NK-92 (cell line): ENCODE data around the gene C1orf52.
"Not testable (repeated sequence)": the region's sequence is repeated elsewhere in the genome, so short reads cannot be mapped to it uniquely, and the experiment has no call there.

Experiments used
- DNase-seq: peaks from one replicate; lab custom pipeline; 2025; ENCODE audit not compliant: unreplicated experiment; lab: John Stamatoyannopoulos, UW

The C1orf52 gene

GRCh38 chr1:85278853-85279314, 19.4 kb upstream of the C1orf52 start:
- no peak for DNase-seq

- no peak for DNase-seq
Measured at GRCh38 chr1:85277802-85278201, 18.3 kb upstream of the C1orf52 start.

DNA sequence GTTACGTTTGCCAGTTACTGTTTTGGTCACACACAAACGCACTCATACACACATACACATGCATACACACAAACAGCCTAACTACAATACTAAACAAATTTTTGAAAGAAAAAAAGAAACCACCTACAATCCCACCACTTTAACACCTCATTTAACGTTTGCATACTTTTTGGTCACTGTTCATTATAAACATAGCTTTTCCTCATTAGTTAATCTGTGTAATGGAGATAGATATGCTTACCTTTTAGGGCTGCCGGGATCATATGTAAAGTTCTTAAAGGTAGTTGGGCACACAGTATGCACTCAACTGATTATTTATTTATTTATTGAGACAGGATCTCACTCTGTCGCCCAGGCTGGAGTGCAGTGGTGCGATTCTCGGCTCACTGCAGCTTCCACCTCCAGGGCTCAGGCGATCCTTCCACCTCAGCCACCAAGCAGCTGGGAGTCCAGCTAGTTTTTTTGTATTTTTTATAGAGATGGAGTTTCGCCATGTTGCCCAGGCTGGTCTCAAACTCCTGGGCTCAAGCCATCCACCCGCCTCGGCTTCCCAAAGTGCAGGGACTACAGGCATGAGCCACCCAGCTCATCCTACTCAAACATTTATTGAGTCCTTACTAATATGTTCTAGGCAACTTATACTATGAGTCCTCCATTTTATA, 17.6 kb upstream of the C1orf52 start:
- DNase-seq = no peak

DNA sequence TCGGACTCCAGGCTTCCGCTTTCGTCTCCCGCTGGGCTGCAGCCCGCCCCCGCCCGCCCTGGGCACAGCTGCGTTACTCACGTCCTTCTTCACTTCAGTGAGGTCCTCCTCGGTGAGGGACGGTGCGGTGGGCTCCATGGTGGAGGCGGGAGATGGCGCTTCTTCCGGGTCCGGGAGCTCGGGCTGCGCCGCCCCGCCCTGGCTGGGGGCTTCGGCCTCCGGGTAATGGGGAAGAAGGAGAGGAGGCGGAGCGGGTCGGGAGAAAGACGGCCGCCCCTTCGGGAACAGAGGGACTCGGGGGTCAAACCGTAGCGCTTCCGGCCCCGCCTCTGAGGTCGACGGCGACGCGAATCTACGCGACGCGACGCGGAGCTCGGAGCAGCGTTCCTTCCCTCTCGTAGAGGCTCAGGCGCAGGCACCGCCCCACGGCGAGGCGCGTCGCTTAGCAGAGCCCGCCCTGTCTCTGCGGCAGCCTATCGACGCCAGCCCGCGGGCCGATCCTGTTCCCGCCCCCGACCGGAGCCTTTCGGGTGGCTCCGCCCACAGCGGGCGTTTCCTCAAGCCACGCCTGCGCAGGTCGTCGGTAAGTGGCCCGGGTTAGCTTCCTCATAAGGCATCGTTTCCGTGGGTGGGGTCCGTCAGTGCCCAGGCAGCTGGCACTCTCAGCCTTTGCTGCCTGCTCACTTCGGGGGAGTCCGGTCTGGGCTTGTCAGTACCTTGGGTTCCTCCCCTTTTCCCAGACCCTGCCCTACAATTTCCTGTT, 16.9 kb upstream of the C1orf52 start, which contains the start of gene BCL10:
BCL10 (minus strand) TSS at position 418 of the 763 bp plus-strand sequence; CDS start at position 138, 280 bp downstream.
- peak; percentile 84 for DNase-seq

DNA sequence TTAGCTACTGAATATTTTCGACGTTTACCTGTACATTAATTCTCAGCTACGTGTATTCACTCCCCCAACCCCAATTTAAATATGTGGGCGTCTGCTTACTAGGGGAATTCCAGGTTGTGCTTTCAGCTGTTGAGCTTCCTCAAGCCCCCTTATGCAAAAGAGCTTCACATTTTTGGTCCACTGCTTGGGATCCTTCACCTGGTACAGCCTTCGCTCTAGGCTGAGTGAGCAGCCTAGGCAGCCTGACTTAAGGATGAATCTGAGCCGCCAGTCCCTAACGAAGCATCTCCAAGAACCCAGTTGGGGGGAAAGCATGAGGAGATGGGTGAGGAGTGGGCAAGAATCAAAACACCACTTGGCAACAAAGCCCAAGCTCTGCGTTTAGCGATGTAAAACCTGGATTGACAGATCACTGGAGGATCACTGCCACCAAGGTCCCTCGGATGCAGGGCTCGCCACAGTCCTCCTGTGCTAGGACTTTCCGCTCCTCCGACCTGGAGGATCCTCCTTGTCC, 16.3 kb upstream of the C1orf52 start:
- DNase-seq = no peak

DNA sequence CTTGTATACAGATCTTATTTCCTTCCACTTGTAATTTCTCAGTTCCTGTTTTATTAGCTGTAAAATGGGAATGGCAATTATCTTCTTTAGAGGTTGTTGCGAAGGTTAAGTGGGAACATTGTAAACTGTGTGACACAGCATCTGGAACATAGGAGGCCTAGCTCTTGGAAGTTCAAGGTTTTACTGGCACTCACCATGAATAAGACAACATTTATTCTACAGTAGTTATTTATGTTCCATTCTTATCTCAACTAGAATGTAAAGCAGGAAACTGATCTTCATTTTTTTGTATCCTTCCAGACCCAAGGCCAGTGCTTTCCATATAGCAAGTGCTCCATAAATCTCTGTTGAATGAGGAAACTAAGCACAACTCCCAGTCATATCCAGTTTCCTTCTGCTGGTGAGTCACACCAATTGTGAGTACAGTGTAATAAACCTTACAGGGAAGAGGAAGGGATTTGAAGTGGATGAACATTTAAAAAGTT, 15.5 kb upstream of the C1orf52 start:
- no peak for DNase-seq

- DNase-seq = no peak
Measured at GRCh38 chr1:85273397-85273796, 13.9 kb upstream of the C1orf52 start.

DNA sequence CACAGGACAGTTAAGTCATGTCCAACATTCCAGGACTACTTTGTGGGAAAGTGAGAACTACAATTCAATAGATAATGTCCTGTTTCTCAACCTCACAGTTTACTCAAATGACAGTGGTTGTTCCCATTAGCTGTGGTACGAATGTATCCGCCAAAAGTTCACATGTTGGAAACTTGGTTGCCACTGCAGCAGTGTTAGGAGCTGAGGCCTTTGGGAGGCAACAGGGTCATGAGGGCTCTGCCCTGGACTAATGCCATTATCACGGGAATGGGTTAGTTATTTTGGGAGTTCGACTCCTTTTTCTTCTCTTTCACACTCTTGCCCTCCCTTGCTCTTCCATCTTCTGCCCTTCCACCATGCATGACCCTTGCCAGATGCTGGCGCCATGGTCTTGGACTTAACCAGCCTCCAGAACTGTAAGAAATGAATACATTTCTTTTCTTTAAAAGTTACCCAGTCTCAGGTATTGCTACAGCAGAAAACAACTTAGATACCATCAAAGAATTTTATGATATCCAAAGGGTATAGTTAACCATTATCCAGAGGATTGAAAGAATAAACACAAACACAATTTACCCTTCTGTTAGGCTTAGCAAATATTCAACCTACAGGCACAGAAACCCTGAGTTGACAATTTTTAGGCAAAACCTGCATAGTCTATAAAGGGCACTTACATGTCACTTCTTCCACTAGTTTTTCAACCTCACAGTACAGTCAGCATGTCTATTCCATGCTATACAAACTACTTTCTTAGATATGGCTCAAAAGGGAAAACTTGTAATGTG, 9.5 kb upstream of the C1orf52 start:
- no peak for DNase-seq

- DNase-seq = no peak
Measured at GRCh38 chr1:85267313-85267712, 7.9 kb upstream of the C1orf52 start.

DNA sequence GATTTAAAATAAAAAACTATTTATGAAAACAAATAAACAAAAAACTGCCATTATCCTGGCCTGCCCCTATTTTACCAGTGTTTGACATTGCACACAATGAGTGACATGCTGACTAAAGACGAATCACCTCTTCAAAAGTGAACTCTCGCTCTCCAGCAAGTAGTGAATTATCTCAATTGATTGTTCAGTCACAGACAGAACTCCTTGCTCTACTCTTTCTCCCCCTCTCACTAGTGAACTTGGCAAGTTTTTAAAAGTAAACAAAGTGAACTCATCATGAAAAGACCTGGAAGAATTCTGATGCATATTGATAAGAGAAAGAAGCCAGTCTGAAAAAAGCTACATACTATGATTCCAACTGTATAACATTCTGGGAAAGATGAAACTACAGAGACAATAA, 4.7 kb upstream of the C1orf52 start:
- DNase-seq = no peak

DNA sequence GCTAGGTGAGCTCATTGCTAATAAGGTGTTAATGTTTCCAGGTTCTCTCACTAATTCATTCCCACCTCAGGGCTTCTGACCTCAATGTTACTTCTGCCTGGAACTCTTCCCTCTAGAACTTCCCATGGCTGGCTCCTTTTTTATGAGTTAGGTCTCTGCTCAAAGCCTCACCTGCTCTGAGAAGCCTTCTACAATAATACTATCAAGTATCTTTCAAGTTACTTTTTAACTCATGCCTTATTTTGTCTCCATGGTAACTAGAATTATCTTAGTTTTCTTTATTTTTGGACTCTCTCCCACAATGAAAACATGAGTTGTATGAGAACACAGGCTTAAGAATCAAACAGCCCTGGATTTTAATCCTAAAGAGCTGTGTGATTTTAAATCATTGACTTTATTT, 3.5 kb upstream of the C1orf52 start:
- no peak for DNase-seq

- no peak for DNase-seq
Measured at GRCh38 chr1:85259912-85260274, 431 bp upstream of the C1orf52 start.

- no peak for DNase-seq
Measured at GRCh38 chr1:85258536-85259117, 835 bp downstream of the C1orf52 start.

DNA sequence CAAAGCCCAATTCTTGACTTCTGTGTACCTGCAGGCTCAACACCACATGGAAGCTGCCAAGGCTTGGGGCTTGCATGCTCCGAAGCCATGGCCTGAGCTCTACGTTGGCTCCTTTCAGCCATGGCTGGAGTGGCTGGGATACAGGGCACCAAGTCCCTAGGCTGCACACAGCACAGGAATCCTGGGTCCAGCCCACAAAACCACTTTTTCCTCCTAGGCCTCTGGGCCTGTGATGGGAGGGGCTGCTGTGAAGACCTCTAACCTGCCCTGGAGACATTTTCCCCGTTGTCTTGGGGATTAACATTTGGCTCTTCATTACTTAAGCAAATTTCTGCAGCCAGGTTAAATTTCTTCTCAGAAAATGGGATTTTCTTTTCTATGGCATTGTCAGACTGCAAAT, 10.4 kb downstream of the C1orf52 start:
- DNase-seq = not testable (repeated sequence)

DNA sequence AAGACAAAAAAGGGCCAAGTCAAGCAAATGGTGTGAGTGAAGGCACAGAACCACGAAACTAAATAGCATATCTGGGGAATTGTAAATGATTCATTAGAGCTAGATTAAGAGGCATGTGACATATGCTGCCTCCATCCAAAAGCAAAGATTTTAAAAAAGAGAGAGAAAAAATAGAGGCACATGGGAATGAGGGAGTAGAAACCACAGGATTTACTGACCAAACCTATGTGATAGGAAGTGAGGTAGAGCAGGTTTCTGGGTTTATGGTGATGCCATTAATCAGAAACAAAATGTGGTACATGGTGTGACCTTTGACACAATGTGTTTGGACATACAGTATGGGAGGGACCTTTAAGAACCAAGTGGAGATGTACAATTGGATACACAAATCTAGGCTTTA, 13.6 kb downstream of the C1orf52 start:
- no peak for DNase-seq

DNA sequence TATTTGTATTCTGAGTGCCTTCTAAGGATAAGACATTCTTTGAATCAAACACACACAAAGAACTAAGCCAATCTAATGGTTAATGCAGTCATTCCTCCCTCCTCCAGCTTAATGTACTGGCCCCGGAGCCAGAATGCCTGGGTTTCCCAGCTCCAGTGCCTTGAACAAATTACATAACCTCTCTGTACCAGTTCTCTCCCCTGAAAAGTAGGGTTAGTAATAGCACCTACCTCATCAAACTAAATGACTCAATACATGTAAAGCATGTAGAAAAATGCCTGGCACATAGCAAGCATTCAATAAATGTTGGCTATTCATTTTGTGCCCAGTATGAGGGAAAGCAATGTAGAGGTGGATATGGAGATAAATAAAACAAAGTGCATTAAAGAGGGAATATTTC, 14.0 kb downstream of the C1orf52 start:
- no peak for DNase-seq

- no peak for DNase-seq
Measured at GRCh38 chr1:85244271-85245061, 15.0 kb downstream of the C1orf52 start.

DNA sequence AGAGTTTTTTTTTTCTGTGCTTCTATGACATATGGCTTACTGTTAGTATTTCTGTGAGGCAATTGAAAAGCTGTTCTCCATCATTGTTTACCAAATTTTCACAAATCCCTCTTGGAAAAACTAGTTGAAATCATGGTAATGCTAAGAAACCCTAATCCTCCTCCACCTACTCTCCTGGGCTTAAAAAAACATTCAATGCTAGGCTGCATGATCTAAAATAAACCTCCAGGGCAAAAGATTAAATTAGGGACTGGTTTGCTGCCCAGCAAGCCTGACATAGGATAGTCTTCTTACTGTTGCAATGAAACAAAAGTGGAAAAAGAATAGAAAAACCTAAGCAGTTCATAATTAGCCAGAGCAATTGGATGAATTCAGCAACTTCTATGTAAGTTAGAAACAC, 16.1 kb downstream of the C1orf52 start:
- DNase-seq = no peak

DNA sequence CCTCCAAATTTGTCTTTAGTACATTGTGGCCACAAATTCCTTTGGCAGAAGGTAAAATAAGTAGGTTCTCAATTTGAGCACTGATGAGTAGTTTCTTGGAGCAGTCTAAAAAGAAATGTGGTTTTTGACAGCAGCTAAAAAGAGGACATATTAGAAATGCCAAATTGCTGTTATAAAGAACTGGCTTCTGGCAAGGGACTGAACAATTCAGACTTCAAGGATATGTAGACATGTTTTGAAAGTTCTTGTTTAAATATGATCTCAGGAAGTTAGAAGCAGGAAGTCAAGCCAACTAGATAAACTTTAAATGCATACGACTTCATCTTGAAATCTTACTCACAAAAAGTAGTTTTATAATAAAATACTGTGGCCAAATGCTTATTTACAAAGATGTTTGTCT, 18.8 kb downstream of the C1orf52 start:
- no peak for DNase-seq

GRCh38 chr1:85240174-85240601, 19.3 kb downstream of the C1orf52 start:
- DNase-seq = no peak
